LNCAP (cell line): ENCODE data around the gene DPH7.
A peak's percentile ranks its signal among the peaks of the same experiment; 100 is the strongest.

Experiments used
- TF ChIP-seq, protein P1 (sequence below): fragments of 450-650 bp; IDR thresholded peaks from 2 replicates; pipeline ENCODE4 v1.5.1; 2017; ENCODE audit warnings: mild to moderate bottlenecking

DPH7 gene

DNA sequence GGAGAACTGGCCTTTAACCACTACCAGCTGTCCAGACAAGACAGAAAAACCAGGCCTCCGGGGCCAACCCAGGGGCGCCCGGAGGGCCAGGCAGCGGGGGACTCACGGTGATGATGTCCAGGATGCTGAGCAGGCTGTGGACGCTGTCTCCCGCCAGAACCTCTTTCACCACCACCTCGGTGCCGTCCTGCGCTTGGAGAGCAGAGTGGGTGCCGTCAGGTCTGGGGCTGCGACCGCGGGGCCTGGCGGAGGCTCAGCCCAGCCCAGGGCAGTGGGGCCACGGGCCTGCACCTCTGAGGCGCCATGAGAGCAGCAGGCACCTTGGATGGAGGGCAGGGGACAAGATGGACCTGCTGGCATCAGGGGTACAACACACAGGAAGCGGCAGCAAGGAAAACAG lies 38.2 kb downstream of the DPH7 start:
- TF ChIP-seq, protein P1, sequence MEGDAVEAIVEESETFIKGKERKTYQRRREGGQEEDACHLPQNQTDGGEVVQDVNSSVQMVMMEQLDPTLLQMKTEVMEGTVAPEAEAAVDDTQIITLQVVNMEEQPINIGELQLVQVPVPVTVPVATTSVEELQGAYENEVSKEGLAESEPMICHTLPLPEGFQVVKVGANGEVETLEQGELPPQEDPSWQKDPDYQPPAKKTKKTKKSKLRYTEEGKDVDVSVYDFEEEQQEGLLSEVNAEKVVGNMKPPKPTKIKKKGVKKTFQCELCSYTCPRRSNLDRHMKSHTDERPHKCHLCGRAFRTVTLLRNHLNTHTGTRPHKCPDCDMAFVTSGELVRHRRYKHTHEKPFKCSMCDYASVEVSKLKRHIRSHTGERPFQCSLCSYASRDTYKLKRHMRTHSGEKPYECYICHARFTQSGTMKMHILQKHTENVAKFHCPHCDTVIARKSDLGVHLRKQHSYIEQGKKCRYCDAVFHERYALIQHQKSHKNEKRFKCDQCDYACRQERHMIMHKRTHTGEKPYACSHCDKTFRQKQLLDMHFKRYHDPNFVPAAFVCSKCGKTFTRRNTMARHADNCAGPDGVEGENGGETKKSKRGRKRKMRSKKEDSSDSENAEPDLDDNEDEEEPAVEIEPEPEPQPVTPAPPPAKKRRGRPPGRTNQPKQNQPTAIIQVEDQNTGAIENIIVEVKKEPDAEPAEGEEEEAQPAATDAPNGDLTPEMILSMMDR, result no peak

DNA sequence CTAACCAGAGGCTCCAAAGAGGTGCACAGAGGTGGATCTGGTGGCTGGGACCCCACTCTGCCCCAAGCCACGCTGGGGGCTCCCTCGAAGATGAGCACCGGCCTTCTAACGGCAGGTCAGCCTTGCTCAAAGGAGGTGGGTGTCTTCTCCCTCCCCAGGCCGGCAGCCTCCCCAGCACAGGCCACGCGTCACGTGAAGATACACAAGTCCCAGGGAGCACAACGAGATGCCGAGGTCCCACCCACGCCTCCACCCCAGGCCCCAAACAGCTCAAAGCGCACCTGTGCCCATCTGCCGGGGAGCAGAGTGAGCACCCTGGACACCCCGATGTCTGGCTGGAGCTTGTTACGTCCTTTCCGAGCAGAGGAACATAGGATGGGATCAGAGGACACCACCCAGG lies 40.7 kb downstream of the DPH7 start:
- TF ChIP-seq, protein P1, result no peak

DNA sequence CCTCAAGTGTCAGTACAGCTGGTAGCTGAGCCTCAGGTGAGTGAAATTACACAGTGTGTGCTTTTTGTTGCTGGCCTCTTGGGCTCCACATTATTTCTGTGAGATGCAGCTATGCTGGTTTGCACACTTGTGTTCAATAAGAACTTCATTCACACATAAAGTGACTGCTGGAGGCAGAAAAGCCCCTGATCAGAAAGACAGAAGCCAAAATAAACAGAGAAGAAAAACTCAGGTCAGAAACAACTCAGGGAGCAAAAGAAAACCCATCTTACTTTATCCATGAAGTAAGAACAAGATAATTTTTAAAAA lies 43.7 kb downstream of the DPH7 start:
- TF ChIP-seq, protein P1, result no peak

DNA sequence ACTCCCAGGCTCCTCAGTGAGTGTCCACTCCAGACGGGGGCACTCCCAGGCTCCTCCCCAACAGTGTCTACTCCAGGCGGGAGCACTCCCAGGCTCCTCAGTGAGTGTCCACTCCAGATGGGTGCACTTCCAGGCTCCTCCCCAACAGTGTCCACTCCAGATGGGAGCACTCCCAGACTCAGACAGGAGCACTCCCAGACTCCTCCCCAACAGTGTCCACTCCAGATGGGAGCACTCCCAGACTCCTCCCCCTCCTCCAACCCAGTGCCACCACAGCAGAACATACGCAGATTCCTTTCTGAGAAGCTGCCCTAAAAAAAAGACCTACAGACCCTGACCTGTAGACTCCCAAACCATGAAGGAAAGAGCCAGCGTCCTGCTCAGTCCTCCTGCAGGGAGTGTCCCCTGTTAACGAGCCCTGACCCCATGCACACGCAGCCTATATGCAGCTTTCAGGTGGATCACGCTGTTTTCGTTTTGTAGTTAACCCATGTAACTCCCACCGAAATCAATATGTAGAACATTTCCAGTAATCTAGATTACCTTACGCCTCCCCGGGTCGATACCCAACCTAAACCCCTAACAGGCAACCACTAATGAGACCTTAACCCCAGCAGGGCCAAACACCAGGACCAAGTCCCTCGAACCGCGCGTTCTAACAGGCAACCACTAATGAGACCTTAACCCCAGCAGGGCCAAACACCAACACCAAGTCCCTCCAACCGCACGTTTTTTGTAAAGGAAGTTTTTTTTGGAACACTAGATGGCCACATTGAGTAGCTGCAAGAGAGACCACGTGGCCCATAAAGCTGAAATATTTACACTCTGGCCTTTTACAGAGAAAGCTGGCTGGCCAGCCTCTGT lies 44.2 kb downstream of the DPH7 start:
- TF ChIP-seq, protein P1, result peak; percentile 72

DNA sequence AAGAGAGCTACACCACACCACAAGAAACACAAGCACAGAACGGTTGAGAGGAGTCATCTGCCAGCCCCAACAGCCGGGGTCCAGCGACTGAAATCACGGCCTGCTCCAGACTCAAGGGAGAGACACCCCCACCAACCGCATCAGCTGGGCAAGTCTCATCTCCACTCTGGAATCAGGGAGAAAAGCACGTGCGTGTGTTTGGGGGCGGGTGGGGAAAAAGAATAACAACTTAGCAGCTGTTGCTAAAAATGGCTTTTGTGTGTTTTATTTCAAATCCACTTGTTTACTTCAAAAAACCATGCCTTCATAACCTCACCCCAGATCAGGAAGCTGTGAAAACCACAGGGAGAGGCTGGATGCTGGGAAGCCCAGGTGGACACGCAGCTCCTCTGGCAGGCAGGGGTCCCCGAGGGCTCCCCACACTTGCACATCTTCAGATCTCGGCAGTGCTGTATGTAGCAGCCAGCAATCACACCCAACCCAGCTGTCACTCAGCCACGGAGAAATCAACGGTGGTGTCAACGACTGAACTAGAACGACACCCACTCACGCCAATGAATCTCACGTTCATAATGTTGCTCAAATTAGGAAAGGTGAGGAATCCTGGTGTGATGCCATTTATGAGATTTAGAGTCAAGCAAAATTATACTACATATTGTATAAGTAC lies 47.5 kb downstream of the DPH7 start:
- TF ChIP-seq, protein P1, result no peak

DNA sequence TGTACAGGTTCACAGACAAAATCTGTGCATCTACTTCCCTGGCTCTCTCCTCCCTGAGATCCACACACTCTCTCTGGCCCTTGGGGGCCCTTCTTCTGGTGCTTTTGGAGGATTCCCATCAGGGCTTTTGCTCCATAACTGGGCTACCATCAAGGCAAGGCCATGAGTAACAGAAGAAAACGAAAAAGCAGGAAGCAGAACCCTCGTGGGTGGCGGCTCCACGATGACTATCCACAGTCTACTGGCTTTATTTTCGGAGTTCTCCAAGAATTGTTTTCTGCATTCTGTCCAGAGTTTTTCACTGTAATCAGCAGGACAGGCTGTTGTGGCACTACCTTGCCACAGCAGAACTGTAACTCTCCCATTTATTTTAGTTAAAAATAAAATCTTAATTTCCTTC lies 48.4 kb downstream of the DPH7 start:
- TF ChIP-seq, protein P1, result no peak

DNA sequence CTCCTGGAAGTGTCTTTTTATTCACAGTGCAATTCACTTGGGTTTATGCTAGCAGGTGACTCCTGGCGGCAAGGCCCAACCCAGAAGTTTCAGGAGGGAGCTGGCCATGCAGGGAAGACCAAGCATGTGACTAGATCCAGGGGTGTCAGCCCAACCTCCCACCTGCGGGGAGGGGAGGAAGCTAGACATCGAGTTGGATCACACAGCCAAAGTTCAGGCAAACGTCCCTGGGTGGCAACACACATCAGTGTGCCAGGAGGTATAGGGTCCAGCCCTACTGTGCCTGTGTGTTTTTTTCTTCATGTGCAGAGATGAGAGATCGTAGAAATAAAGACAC lies 53.8 kb downstream of the DPH7 start:
- TF ChIP-seq, protein P1, result no peak
